GM21515 (cell line): ENCODE data around the gene MPDZ.

Source experiments
- ATAC-seq: cut with Tn5 transposase; IDR thresholded peaks from one replicate; pipeline ENCODE4 v1.9.1; 2021; ENCODE audit not compliant: unreplicated experiment

Gene MPDZ

DNA sequence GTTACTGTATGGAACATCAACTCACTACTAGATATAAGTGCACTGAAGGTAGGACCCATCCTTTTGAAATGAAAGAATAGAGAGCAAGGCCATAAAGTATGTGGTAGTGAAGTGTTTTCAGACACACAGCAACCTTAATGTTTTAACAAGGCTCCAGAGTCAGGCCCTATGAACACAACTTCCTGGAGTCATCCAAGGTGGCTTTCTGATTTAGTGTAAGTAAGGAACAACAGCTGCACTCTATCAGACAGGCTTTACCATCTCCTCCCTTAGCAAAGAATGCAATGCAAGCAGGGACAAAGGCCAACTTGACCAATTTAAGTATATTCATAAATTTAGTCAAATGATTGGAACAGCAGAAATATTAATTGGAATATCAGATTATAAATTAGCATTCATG, 90.1 kb downstream of the MPDZ start:
- ATAC-seq: no peak

DNA sequence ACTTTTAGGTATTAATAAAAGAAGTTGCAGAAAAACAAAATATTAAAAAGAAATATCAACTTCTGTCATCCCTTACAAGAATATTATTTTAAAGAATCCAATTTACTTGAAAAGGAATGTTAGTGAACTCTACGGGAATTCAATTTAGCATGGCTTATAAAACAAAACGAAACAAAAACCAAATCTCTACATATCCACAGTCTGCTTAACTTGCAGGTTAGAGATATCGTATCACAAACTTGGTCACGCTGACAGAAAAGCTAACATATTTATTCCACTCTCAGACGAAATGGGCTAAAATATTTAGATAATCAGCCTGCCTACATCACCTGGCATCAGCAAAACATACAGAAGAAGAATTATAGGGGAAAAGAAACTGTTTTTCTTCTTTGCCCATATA, 92.7 kb downstream of the MPDZ start:
- no peak for ATAC-seq

DNA sequence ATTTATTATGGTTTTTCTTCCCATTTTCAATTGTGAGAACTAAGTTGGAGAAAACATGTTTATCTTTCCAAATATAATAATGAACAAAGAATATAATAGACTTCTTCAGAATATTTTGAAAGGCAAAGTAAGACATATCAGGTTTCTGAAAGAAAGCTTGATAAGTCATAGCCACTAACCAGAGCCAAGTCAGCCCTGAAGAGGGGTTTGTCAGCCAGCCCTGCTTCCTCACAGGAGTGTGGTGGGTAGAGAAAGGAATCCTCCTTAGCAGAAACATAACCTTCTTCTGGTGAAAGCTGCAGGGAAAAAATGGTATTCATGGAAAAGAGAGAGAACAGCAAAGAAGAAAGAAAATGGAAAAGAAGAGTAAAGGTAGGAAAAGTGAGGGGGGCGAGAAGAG, 93.4 kb downstream of the MPDZ start:
- no peak for ATAC-seq

DNA sequence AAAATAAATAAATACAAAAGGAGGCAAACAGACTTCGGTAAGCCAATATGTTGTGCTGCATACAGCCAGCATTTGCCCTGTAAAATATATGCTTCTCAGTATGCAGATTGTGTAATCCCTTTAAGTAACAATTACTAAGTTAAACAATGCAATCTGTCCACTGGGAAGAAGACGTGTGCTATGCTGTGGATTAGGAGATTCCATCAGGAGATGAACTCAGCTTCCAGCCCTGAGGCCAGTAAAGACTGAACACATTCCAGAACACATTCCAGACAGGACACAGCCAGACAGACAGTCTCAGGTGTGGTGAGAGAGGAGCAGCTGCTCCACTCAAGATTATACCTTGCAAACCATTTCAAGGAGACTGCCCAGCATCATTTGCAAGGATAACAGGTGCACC, 97.8 kb downstream of the MPDZ start:
- ATAC-seq: no peak

DNA sequence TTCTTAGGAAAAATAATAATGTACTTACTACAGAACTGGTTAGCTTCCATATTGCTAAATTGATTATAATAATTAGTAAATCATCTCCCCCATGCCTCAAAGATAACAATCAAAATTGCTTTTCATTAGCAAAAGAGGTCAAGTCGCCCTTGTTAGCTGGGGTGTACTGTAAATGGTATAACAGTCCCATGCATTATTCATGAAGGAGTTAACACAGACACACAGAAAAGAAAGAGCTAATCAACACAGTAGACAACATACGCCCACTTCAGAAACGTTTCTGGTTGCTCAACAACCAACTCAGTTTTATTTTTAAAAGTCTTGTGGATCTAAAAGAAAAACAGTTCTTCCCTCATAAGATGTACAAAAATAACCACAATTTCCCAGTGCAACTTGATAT, 100.2 kb downstream of the MPDZ start:
- no peak for ATAC-seq

DNA sequence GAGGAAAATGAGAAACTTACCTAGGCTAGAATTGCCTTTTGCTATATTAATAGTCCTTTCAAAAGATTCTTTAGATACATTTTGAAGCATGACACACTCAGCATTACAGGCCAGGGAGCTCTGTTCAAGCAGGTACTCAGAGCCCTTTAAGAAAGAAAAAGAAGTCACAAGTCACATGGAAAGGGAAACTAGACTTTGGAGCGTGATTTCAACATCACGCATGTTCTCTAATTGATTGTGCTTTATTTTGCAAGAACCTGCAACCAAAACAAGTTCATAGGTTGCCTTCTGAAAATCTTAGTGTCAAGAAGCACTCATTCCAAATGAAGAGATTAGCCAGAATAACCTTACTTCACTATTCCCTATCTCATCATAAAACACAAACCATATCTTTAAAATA, 103.8 kb downstream of the MPDZ start:
- ATAC-seq: no peak

DNA sequence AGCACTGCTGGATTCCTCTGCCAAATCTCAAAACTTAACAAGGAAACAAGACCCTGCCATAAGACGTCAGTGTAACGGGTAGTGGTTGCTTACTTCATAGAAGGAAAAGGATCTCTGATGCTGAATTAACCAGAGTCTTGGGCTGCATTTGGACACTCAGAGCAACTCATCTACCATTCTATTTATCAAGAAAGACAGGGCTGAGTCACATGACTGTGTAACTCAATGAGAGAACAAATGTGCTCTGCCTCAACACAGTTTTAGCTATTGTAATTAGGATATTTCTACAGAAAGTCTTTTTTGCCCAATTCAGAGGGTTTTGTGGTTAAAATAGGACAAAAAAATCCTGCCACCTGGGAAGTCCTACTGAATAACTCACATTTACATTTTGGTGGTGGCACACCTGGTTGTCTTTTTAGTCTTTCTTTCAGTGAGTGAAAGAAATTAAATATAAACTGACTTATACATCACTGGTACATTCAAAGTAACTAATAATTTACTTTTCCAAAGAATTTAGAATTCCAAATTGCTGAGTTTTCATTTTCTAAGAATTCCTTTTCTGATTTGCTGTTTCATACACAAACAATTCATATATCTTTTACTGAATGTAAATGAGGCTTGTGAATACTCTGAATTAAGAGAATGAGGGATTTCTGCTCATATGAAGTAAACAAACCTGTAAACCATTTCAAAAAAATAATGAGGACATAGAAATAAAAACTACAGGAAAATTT, 104.4 kb downstream of the MPDZ start:
- no peak for ATAC-seq

DNA sequence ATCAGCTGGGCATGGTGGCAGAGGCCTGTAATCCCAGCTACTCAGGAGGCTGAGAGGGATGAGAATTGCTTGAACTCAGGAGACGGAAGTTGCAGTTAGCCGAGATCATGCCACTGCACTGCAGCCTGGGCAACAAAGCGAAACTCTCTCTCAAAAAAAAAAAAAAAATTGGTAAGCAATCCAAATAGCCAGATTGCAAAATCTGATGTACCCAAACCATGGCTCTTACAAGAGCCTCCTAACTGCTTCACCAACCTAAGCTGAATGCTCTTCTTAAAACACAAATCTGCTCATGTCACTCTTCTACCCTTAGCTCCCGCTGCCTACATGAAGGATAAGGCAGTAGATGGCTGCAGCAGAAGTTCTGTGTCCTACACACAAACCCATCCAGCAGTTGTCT, 105.9 kb downstream of the MPDZ start:
- no peak for ATAC-seq

DNA sequence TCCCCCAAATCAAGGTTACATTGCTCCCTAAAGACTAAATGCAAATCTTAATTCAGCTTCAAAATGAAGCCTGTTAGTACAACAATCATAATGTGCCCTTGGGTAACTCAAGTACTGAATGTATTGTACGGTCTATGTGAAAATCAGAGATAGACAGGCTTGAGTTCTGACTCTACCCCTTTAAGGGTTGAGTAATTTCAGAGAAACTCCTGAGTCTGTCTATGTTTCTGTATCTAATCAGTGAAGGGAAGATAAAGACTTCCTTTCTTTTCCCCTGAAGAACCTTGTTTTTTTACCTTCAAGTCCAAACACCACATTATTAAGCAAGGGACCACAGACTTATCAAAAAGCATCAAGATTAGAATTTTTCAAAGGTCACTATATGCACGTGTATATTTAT, 108.2 kb downstream of the MPDZ start:
- ATAC-seq: no peak

DNA sequence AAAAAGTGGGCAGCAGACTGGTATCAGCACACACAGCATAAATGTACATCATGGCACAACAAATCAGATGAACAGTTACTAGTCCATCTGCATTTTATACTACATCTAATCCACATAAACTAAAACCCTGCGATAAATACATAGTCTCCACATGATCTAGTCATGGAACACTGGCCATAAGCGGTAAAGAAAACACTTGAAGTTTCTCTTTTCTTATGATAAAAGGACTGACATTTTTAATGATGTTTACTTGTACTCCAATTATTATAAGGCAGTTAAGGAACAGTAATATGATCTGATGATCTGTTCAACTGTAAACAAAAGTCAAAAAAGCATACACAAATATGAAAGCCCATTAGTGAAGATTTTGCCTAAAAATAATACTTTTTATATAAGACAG, 112.5 kb downstream of the MPDZ start:
- no peak for ATAC-seq

DNA sequence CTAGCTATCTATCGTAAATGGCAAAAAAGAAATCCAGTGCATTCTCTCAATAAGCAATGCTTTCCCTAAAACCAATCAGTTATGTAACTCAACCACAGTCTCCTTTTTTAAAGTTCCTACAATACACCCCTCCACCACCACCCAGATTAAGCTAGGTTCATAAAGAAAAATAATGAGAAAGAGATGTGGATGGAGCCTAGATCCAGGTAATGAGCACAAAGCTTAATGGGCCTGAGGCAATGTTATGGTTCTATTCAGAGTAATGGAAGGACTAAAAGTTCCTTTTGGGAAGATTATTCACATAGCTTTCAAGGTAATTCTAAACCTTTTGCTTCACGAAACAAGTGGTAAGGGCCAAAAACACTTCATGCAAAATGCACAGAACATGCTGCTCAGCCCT, 113.5 kb downstream of the MPDZ start:
- no peak for ATAC-seq

DNA sequence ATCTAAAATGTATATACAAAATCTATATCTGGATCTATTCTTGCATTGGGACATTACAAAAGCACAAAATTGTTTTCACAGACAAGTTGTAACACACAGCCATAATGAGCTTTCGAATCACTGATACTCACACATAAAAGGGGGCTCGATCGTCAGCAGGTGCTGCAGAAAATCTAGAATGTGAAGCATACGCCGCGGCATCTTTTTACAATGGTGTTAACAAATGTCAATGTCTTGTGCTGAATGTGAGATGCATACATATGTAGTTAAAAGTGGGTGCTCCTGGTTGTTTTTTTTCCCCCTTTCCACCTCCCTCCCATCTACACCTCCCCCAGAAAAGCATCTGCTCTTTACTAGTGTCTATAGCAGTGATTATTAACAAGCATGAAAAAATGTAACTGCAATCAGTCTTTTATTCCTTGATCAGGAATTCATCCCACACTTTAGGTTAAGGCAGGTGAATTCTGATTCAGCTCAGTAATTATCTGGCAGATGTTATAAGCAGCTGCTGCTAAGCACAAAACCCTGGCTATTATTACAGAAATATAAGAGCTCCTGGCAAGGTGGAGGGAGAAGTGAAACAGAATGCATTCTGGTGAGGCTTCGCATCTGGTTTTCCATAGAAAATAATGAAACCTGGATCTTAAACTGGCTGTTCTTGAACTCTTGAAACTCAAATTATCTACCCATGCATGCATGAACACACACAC, 114.1 kb downstream of the MPDZ start:
- no peak for ATAC-seq

DNA sequence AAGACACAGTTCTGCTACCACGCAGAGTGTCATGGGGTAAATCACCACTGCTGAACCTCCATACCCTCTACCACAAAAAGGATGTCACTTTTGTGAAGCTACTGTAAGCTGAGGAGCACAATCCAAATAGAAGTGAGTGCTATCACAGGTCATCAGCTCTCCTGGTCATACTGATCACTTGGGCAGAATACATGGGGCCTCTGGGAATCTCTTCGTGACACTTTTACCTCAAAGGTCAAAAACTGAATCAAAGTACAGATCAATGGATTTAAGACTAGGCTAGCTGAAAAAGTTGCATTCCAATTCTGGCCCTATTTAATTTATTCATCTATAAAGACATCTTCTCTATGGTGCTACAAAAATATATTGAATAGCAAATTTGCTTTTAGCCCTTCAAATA, 115.5 kb downstream of the MPDZ start:
- no peak for ATAC-seq

DNA sequence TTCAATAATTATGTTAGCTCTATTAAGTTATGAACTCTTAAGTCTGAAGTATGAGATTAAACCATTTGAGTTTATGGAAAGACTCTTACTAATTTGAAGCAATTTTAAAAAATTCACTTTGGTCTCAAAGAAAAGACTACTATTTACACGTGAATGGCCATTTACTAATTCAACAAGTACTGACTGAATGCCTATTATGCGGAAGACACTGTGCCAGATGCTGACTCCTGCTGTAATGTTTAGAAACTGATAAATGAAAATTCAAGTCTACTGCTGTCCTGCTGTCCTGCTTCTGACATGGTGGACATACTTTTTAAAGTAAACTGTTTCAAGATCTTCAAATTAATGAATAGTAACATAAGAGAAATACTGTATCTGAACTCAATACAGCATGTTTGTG, 116.2 kb downstream of the MPDZ start:
- no peak for ATAC-seq

DNA sequence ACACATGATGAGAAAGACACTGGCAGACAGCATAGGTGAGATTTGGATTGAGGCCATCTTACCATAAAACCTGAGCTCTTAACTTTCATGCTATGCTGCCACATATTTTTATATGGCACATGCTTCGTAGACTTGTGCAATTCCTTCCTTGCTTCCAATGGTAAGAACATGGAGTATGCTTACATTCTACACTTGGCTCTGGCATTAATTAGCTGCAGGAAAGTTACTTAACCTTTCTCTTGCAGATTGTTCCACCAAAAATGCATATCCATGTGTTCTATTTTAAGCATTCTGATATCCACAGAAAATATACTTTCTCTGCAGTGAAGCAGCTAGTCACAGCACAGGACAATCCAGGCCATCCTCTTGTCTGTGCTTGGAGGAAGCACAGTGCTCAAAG, 119.4 kb downstream of the MPDZ start:
- ATAC-seq: no peak

DNA sequence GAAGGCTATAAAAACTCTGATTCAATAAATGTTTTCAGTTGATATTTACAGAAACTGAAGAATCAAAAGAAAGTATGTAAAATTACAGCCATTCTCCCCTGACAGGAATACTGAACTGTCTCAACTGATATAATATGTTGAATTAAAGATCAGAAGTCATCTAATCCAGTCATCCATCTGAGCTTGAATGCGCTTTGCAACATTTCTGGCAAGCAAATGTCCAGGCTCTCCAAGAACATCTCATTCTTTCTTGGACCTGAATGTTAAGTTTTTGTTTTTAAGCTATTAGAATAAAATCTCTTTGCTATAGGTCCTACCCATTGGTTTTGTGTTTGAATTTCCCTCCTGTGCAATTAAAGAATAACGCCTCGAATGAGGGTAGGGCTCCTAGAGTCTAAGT, 120.5 kb downstream of the MPDZ start:
- ATAC-seq: no peak

DNA sequence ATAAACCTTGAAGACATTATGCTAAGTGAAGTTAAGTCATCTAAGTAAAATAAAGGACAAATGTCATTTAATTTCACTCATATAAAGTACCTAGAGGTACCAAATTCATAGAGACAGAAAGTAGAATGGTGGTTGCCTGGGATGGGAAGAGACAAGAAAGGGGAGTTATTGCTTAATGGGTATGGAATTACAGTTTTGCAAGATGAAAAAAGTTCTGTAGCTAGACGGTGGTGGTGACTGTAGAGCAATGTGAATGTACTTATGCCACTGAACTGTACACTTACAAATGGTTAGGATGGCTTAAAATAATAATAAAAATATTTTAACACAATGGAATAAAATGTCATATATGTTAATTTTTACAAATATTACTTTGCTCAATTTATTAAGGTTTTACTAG, 128.0 kb downstream of the MPDZ start:
- no peak for ATAC-seq

DNA sequence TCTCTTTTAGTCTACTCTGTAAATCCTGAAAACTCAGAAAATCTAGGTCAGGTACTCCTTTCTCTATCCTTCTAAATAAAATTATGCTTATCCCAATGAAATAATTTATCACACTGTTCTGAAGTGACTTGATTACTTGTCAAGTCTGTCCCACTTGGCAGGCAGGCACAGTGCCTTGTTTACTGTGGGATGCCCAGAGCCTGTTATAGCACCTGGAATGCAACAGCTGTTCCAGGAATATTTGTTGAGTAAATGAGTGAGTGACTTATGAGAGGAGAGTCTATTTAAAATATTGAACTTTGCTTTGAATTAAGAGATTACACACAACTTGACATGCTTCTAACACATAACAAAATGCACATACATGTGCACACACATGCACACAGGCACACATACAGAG, 130.0 kb downstream of the MPDZ start:
- no peak for ATAC-seq

DNA sequence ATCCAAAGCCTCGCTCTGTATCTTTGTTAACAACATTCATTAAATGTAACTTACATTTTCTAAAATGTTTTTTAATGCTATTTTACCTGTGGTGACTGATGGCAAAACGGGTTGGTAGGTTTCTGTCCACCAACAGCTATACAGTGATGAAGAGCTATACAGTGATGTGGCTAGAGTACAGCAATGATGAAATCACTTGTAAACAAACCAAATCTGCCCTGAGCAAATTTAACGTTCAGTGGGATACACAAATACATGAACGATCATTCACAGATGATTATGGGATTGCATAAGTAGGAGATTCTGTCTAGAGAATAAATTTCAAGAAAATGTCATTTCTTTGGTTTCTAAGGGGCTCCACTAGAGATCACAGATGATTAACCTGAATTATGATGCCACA, 132.7 kb downstream of the MPDZ start:
- no peak for ATAC-seq

DNA sequence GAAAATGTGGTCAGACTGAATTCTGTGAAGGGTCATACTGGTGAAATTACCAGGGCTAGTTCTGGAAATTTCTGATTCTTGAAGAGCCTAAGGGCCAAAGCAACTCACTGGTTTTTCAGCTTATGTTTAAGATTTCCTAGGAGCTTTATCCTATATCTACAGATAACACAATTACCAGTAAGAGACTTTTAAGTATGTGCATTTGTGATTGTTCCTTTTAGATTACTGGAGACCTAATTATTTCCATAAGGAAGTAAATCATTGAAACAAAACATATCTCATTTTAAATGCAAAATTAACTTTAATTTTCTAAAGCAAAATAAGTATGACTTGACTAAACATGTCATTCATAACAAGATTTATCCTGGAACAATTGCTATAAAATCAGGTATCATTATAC, 134.2 kb downstream of the MPDZ start:
- ATAC-seq: no peak

DNA sequence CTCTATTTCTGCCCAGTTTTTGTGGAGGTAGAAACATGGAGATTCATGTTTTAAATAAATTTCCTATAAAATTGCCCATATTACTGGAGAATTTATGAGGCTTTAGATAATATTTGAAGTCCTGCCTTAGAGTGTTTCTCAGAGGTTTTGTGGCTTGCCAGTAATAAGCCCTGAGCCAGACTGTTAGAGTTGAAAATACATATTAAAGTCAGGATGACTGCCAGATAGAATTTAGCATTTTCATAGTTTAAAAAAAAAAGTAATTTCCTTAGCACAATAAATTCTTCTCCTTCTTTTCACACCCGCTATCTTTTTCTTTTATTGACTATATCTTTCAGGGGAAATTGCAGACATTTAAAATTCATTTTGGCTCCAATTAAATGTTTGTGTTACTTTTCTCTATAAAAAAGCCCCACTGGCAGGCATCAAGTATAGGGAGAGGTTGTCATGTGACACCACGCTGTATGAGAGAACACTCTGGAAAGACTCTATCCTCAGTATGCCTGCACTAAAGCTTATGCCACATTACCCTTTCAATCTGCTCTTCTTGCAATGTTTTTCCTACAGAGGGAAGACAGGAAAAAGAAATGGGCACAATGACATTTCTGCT, 135.2 kb downstream of the MPDZ start:
- no peak for ATAC-seq

DNA sequence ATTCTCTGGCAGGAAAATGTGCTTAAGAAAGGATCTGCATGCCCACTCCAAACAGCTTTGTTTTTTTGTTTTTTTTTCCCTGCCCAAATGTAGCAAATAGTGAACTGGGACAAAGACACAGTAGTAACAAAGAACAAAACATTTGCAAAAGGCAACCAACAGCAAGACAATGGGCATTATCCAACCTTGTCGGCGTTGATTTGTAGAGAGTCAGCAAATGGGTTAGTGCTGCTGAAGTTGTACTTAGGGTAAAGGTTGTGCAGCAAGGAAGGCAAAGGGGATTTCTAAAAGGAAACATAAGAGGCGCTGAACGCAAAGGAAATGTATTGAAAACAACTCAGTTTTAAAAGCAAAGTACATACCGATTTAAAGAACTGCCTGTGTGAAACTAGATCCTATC, 136.2 kb downstream of the MPDZ start:
- no peak for ATAC-seq

DNA sequence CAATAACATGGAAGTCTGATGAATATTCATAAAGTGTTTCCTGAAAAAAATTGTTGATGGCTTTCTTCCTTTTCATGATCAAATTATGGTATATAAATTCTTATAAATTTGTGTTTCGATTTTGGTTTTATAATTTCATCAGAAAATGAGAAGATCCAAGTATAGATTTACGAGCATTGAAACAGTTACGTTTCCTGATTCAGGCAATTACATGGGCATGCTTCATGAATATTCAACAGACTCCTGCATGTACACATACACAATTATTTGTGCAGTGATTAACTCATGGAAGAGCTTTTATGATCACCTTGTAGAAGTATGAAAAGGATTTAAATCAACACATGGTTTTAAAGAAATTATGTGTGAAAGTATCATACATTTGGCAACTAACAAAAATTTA, 136.7 kb downstream of the MPDZ start:
- ATAC-seq: no peak
